MM.1S (cell line): Measurements from ENCODE around the gene SAC3D1.

Experiments used
- DNase-seq: peaks from one replicate; pipeline ENCODE4 v3.0.0-alpha.2; 2015
- H2AFZ ChIP-seq: fragments of 300-600 bp; sonication (generic); 2 replicates; pipeline ENCODE4 v1.6.0; 2016; ENCODE audit warnings: antibody characterized with exemption, low read length
- H3F3A ChIP-seq: fragments of 300-600 bp; sonication (generic); 2 replicates; pipeline ENCODE4 v1.6.1; 2016; ENCODE audit warnings: mild to moderate bottlenecking, antibody characterized with exemption, low read length, moderate library complexity, mixed read lengths; ENCODE audit not compliant: insufficient read depth
- H3K27ac ChIP-seq: fragments of 300-600 bp; sonication (generic); 2 replicates; pipeline ENCODE4 v1.5.1; 2016; ENCODE audit warnings: mild to moderate bottlenecking, low read length
- H3K27me3 ChIP-seq: fragments of 300-600 bp; sonication (generic); replicated peaks from 2 replicates; pipeline ENCODE4 v1.6.0; 2016; ENCODE audit warnings: low read length; ENCODE audit not compliant: insufficient read depth
- H3K36me3 ChIP-seq: fragments of 300-600 bp; sonication (generic); replicated peaks from 2 replicates; pipeline ENCODE4 v1.6.1; 2016; ENCODE audit warnings: mild to moderate bottlenecking, low read length, mixed read lengths; ENCODE audit not compliant: insufficient read depth
- H3K4me1 ChIP-seq: fragments of 300-600 bp; sonication (generic); 2 replicates; pipeline ENCODE4 v1.6.1; 2016; ENCODE audit warnings: low read length, mixed read lengths
- H3K4me2 ChIP-seq: fragments of 300-600 bp; sonication (generic); 2 replicates; pipeline ENCODE4 v1.6.0; 2016; ENCODE audit warnings: low read depth, low read length
- H3K4me3 ChIP-seq: fragments of 300-600 bp; sonication (generic); 2 replicates; pipeline ENCODE4 v1.5.1; 2016; ENCODE audit warnings: low read length, mixed read lengths
- H3K79me2 ChIP-seq: fragments of 300-600 bp; sonication (generic); 2 replicates; pipeline ENCODE4 v1.6.1; 2016; ENCODE audit warnings: mixed run types, low read length, mixed read lengths
- H3K9ac ChIP-seq: fragments of 300-600 bp; sonication (generic); 2 replicates; pipeline ENCODE4 v1.6.1; 2016; ENCODE audit warnings: low read length, mixed read lengths
- H3K9me2 ChIP-seq: fragments of 300-600 bp; sonication (generic); replicated peaks from 2 replicates; pipeline ENCODE4 v1.6.1; 2016; ENCODE audit warnings: mild to moderate bottlenecking, low read length, mixed read lengths; ENCODE audit not compliant: insufficient read depth
- H3K9me3 ChIP-seq: fragments of 300-600 bp; sonication (generic); replicated peaks from 2 replicates; pipeline ENCODE4 v1.6.1; 2016; ENCODE audit warnings: mild to moderate bottlenecking, low read length, mixed read lengths; ENCODE audit not compliant: insufficient read depth
- H4K20me1 ChIP-seq: fragments of 300-600 bp; sonication (generic); 2 replicates; pipeline ENCODE4 v1.6.1; 2016; ENCODE audit warnings: mild to moderate bottlenecking, low read length, moderate library complexity, mixed read lengths; ENCODE audit not compliant: insufficient read depth
- EZH2 ChIP-seq: fragments of 300-600 bp; sonication (generic); optimal IDR thresholded peaks from 2 replicates; pipeline ENCODE3; 2017; ENCODE audit warnings: low read depth, mild to moderate bottlenecking, antibody characterized with exemption, low read length, mixed read lengths
- EZH2phosphoT487 ChIP-seq: fragments of 300-600 bp; sonication (generic); IDR thresholded peaks from 2 replicates; pipeline ENCODE4 v1.6.1; 2018; ENCODE audit warnings: antibody characterized with exemption, low read length
- TF ChIP-seq, protein P1 (sequence below): fragments of 300-600 bp; sonication (generic); IDR thresholded peaks from 2 replicates; pipeline ENCODE4 v1.5.1; 2016; ENCODE audit warnings: antibody characterized with exemption, low read length, mixed read lengths

SAC3D1 gene

GRCh38 chr11:65008016-65008415, 33.0 kb upstream of the SAC3D1 start:
- Histone ChIP-seq H3K4me1 (peaks cover 3% of the 10 kb centered on the region; the same call in 1 of the 2 replicates), H3K4me3 (no peak overlapping the region), H3K79me2 (no peaks in the 10 kb centered on the region), H4K20me1 (no peaks in the 10 kb centered on the region), H3K9me2 (no peaks in the 10 kb centered on the region), H3K27me3 (no peaks in the 10 kb centered on the region), H3K27ac (no peak overlapping the region), H3K9me3 (no peaks in the 10 kb centered on the region), H3K36me3 (no peaks in the 10 kb centered on the region), H2AFZ (no peak overlapping the region), H3K9ac (no peak overlapping the region), H3F3A (peaks cover 3% of the 10 kb centered on the region; the same call in 1 of the 2 replicates), H3K4me2 (no peak overlapping the region)
- TF ChIP-seq EZH2phosphoT487, result no peak
- TF ChIP-seq, protein P1, sequence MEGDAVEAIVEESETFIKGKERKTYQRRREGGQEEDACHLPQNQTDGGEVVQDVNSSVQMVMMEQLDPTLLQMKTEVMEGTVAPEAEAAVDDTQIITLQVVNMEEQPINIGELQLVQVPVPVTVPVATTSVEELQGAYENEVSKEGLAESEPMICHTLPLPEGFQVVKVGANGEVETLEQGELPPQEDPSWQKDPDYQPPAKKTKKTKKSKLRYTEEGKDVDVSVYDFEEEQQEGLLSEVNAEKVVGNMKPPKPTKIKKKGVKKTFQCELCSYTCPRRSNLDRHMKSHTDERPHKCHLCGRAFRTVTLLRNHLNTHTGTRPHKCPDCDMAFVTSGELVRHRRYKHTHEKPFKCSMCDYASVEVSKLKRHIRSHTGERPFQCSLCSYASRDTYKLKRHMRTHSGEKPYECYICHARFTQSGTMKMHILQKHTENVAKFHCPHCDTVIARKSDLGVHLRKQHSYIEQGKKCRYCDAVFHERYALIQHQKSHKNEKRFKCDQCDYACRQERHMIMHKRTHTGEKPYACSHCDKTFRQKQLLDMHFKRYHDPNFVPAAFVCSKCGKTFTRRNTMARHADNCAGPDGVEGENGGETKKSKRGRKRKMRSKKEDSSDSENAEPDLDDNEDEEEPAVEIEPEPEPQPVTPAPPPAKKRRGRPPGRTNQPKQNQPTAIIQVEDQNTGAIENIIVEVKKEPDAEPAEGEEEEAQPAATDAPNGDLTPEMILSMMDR, result no peak
- TF ChIP-seq EZH2, result no peak
- DNase-seq, result no peak

DNA sequence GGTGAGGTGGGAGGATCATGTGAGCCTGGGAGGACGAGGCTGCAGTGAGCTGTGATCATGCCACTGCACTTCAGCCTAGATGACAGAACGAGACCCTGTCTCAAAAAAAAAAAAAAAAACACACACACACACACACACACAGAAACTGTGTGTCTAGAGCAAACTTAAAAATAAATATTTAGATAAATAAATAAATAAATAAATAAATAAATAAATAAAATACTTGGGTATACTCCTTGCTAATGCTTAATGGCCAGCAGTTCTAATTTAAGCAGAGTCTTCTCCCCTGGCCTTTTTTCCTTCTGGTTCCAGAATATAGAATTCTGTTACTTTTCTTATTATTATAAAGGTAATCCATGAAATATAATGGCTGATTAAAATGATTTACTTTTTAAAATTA, 32.1 kb upstream of the SAC3D1 start:
- no peaks in the 10 kb centered on the region for H3K9me3 ChIP-seq
- no peak overlapping the region for H3K9ac ChIP-seq
- no peak overlapping the region for H2AFZ ChIP-seq
- H3K4me1 ChIP-seq, result peaks cover 7% of the 10 kb centered on the region; the same call in 1 of the 2 replicates
- H4K20me1 ChIP-seq, result no peaks in the 10 kb centered on the region
- no peaks in the 10 kb centered on the region for H3K36me3 ChIP-seq
- no peaks in the 10 kb centered on the region for H3K79me2 ChIP-seq
- peaks cover 10% of the 10 kb centered on the region; the same call in 1 of the 2 replicates for H3F3A ChIP-seq
- no peak for DNase-seq
- TF ChIP-seq EZH2, result no peak
- TF ChIP-seq, protein P1, result no peak
- TF ChIP-seq EZH2phosphoT487, result no peak
- no peaks in the 10 kb centered on the region for H3K27me3 ChIP-seq
- H3K9me2 ChIP-seq, result no peaks in the 10 kb centered on the region
- no peak overlapping the region for H3K4me2 ChIP-seq
- no peak overlapping the region for H3K27ac ChIP-seq
- no peak overlapping the region for H3K4me3 ChIP-seq

DNA sequence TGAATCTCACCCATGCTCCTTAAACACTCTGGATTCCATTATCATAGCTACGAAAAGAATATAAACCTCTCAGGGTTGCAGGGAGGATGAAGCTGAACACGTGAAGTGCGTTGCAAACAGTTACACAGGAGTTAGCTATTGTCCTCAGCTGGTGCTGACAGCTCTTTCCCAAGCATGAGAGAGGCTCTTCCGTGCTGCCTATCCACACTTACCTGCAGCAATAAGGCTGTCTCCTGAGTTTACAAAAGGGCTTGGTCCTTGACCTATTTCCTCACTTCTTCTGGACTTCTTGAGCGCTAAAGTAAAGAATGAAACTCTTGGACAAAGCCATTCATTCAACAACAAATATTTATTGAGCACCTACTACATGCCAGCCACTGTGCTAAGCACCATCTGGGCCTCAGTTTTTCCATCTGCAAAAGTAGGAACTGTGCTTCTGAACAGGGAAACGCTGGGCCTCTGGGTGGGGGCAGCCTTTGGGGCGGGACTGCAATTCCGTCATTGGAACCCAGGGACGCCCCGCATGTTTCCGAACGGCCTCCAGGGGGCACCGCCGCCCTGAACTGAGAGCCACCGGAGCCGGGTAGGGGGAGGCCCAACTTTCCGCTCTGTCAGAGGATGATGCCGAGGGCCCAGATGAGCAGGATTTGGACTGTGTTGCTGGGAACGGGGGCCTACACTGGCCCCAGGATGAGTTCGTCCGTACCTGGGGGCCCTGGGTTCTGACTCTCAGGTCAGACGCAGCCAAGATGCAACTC, 27.7 kb upstream of the SAC3D1 start:
- TF ChIP-seq, protein P1, result peak; percentile 71
- TF ChIP-seq EZH2 (no peak), EZH2phosphoT487 (no peak)
- Histone ChIP-seq H3K4me1 (peaks cover 7% of the 10 kb centered on the region; the same call in 1 of the 2 replicates), H3K79me2 (peaks cover 7% of the 10 kb centered on the region), H3K9me2 (no peaks in the 10 kb centered on the region), H2AFZ (peak overlapping the region; percentile 99), H3K9me3 (no peaks in the 10 kb centered on the region), H3K4me3 (peak overlapping the region; percentile 88), H3K4me2 (peak overlapping the region; percentile 93), H3K27ac (peak overlapping the region; percentile 98), H3F3A (peaks cover 14% of the 10 kb centered on the region; the same call in 1 of the 2 replicates), H3K27me3 (no peaks in the 10 kb centered on the region), H3K36me3 (no peaks in the 10 kb centered on the region), H3K9ac (peak overlapping the region; percentile 94), H4K20me1 (no peaks in the 10 kb centered on the region)
- peak; percentile 90 for DNase-seq
